C4-2B (cell line): ENCODE results near the gene CNN1.
A peak's percentile ranks its signal among the peaks of the same experiment; 100 is the strongest.

Source experiments
- H3K27ac ChIP-seq: fragments of 450-650 bp; 2 replicates; pipeline ENCODE4 v1.5.1; 2017
- CTCF ChIP-seq: fragments of 450-650 bp; conservative IDR thresholded peaks from 2 replicates; pipeline ENCODE4 v1.5.1; 2017; ENCODE audit warnings: mild to moderate bottlenecking
- ZFX ChIP-seq: fragments of 450-650 bp; IDR thresholded peaks from 2 replicates; pipeline ENCODE4 v1.6.1; 2017

Gene CNN1

GRCh38 chr19:11499220-11499726, 39.4 kb upstream of the CNN1 start:
- no peak overlapping the region for H3K27ac ChIP-seq
- no peak for TF ChIP-seq CTCF
- no peak for TF ChIP-seq ZFX

- no peak overlapping the region for H3K27ac ChIP-seq
- TF ChIP-seq ZFX = no peak
- TF ChIP-seq CTCF = no peak
These were observed 38.7 kb upstream of the CNN1 start for GRCh38 chr19:11499890-11500420.

- TF ChIP-seq ZFX = no peak
- no peak for TF ChIP-seq CTCF
These were observed 34.1 kb upstream of the CNN1 start for GRCh38 chr19:11504502-11505031.

GRCh38 chr19:11505032-11505503, 33.6 kb upstream of the CNN1 start:
- peak overlapping the region; percentile 92 for H3K27ac ChIP-seq
- TF ChIP-seq ZFX = no peak
- no peak for TF ChIP-seq CTCF

More at GRCh38 chr19:11504502-11505031, 34.1 kb upstream of the CNN1 start:
- H3K27ac ChIP-seq = peak overlapping the region; percentile 92

- TF ChIP-seq ZFX (no peak), CTCF (no peak)
- H3K27ac ChIP-seq = peak within 1 kb of the TSS; percentile 92
These were observed 33.0 kb upstream of the CNN1 start, which contains the start of gene ZNF653 for GRCh38 chr19:11505504-11506100. ZNF653 (minus strand) TSS chr19:11505839; CDS start chr19:11505786, 53 bp downstream.

- H3K27ac ChIP-seq = peak overlapping the region; percentile 92
- TF ChIP-seq CTCF (no peak), ZFX (peak; percentile 62; the same call in 1 of the 2 replicates)
These were observed 32.5 kb upstream of the CNN1 start for GRCh38 chr19:11506101-11506555.

- TF ChIP-seq CTCF (no peak), ZFX (no peak)
- H3K27ac ChIP-seq = peak overlapping the region; percentile 92
These were observed 31.7 kb upstream of the CNN1 start for GRCh38 chr19:11506967-11507366.
